CD4-positive, alpha-beta T cell treated with Interferon alpha-2 for 1 hour (primary cell): ENCODE results near the gene HACE1.

Source experiments
- DNase-seq, 2 donors: peaks; one replicate each; pipeline ENCODE4 v3.0.0-alpha.2; 2020 to 2022

Gene HACE1

GRCh38 chr6:104736545-104736944 lies 123.2 kb downstream of the HACE1 start:
- no peak for DNase-seq

GRCh38 chr6:104730450-104730849 lies 129.3 kb downstream of the HACE1 start:
- DNase-seq = no peak

- DNase-seq = no peak
Measured at GRCh38 chr6:104729433-104729832, 130.3 kb downstream of the HACE1 start.

- no peak for DNase-seq
Measured at GRCh38 chr6:104728448-104728847, 131.3 kb downstream of the HACE1 start.

- no peak for DNase-seq
Measured at GRCh38 chr6:104718672-104719071, 141.0 kb downstream of the HACE1 start.

- DNase-seq = no peak
Measured at GRCh38 chr6:104716858-104717257, 142.9 kb downstream of the HACE1 start.

- no peak for DNase-seq
Measured at GRCh38 chr6:104714796-104715195, 144.9 kb downstream of the HACE1 start.

- DNase-seq = no peak
Measured at GRCh38 chr6:104713982-104714381, 145.7 kb downstream of the HACE1 start.

GRCh38 chr6:104711371-104711770 lies 148.3 kb downstream of the HACE1 start:
- no peak for DNase-seq

- no peak for DNase-seq
Measured at GRCh38 chr6:104710543-104711335, 149.0 kb downstream of the HACE1 start.

GRCh38 chr6:104705916-104706442 lies 153.7 kb downstream of the HACE1 start:
- DNase-seq = no peak

- DNase-seq = peak; percentile 10 to 59
Measured at GRCh38 chr6:104705095-104705707, 154.5 kb downstream of the HACE1 start.

- DNase-seq = no peak
Measured at GRCh38 chr6:104704191-104704590, 155.5 kb downstream of the HACE1 start.

GRCh38 chr6:104702126-104702841 lies 157.4 kb downstream of the HACE1 start:
- DNase-seq = no peak

GRCh38 chr6:104700371-104701185 lies 159.1 kb downstream of the HACE1 start:
- DNase-seq = no peak

GRCh38 chr6:104699593-104700329 lies 160.0 kb downstream of the HACE1 start:
- DNase-seq = no peak

- DNase-seq = no peak
Measured at GRCh38 chr6:104698979-104699378, 160.7 kb downstream of the HACE1 start.

- DNase-seq = no peak
Measured at GRCh38 chr6:104692008-104692407, 167.7 kb downstream of the HACE1 start.

- no peak for DNase-seq
Measured at GRCh38 chr6:104689551-104690205, 170.0 kb downstream of the HACE1 start.

GRCh38 chr6:104688283-104688969 lies 171.3 kb downstream of the HACE1 start:
- no peak for DNase-seq
